Transverse colon (tissue), 4 donors: ENCODE measurements around the gene SMARCC1. TPM values are rescaled to one million over a fixed set of nuclear protein-coding genes. Genes with fewer than 3 reads are reported as not detected.

ENCODE experiments used
- DNase-seq: peaks from one replicate; pipeline ENCODE4 v3.0.0-alpha.2; 2019
- H3K27ac ChIP-seq, 4 donors: fragments of 200-600 bp; sonication (generic); 2 replicates each; pipeline ENCODE4 v1.5.1; 2016 to 2018; ENCODE audit warnings: inconsistent platforms in 4 of 4
- H3K27me3 ChIP-seq: fragments of 200-600 bp; sonication (generic); 2 replicates; pipeline ENCODE4 v1.5.1; 2017; ENCODE audit warnings: inconsistent platforms
- H3K36me3 ChIP-seq, 4 donors: fragments of 200-600 bp; sonication (generic); 2 replicates each; pipeline ENCODE4 v1.5.1; 2017 to 2019; ENCODE audit warnings: inconsistent platforms in 4 of 4
- H3K4me1 ChIP-seq, 4 donors: fragments of 200-600 bp; sonication (generic); 2 replicates each; pipeline ENCODE4 v1.5.1; 2017 to 2020; ENCODE audit warnings: inconsistent platforms in 4 of 4
- H3K4me3 ChIP-seq, 4 donors: fragments of 200-600 bp; sonication (generic); 1 replicate in 1 of 4; 2 replicates in 3 of 4; pipeline versions ENCODE4 v1.5.1 to v1.6.1; 2017 to 2019; ENCODE audit warnings: inconsistent platforms in 4 of 4
- H3K9me3 ChIP-seq, 2 donors: fragments of 200-600 bp; sonication (generic); 2 replicates each; pipeline ENCODE4 v1.5.1; 2017 to 2019; ENCODE audit warnings: inconsistent platforms in 2 of 2
- EP300 ChIP-seq: sonication (generic); formaldehyde crosslinking; IDR thresholded peaks from one replicate; pipeline ENCODE4 v1.6.1; 2017; ENCODE audit warnings: antibody characterized with exemption, low read depth
- POLR2A ChIP-seq: fragments of 450-650 bp; IDR thresholded peaks from one replicate; pipeline ENCODE4 v1.6.1; 2016; ENCODE audit warnings: antibody characterized with exemption, mild to moderate bottlenecking, moderate library complexity
- POLR2AphosphoS5 ChIP-seq, 3 donors: sonication (generic); formaldehyde crosslinking; IDR thresholded peaks; one replicate each; pipeline ENCODE4 v1.6.1; 2016; ENCODE audit warnings: antibody characterized with exemption in 3 of 3
- WGBS, 2 donors: methylation state at CpG; one replicate each; pipeline ENCODE4 v1.1.5; 2018; ENCODE audit warnings: low coverage in 1 of 2; 5-methylcytosine and 5-hydroxymethylcytosine counted together
- in situ Hi-C, 4 donors: fragments of 200-750 bp; cut with MboI; loops; one replicate each; pipeline versions ENCODE4 v1.15.0 to v1.15.1; 2017; ENCODE audit warnings: low sequenced_read_pairs in 3 of 4, low pct_ligation_motif_present in 1 of 4, low pct_unique_long_range_greater_than_20kb in 1 of 4
- intact Hi-C: fragments of 100-400 bp; cut with DNase I; formaldehyde crosslinking; loops from one replicate; pipeline ENCODE4 v1.15.1; 2023; ENCODE audit warnings: low total_unique reads
- total RNA-seq, 4 donors: library from RNA; depleted of rRNA; stranded (reverse); fragments of >200 nt; gene quantifications; one replicate each; pipeline ENCODE4 v1.1.0, GENCODE V29; 2016
- TF ChIP-seq, protein P1 (sequence below), 5 experiments: fragments of 200-600 bp in 3 of 5; fragments of 450-650 bp in 2 of 5; sonication (generic) in 3 of 5; IDR thresholded peaks; 1 replicate in 2 of 5; 2 replicates in 3 of 5; pipeline ENCODE4 v1.5.1; 2016 to 2017; ENCODE audit warnings: antibody characterized with exemption in 5 of 5, inconsistent platforms in 3 of 5, mild to moderate bottlenecking in 2 of 5, moderate library complexity in 1 of 5

SMARCC1 gene
- total RNA-seq, 4 donors from 2014 or later: 21.3 to 70.8 (median 45.0) TPM

DNA sequence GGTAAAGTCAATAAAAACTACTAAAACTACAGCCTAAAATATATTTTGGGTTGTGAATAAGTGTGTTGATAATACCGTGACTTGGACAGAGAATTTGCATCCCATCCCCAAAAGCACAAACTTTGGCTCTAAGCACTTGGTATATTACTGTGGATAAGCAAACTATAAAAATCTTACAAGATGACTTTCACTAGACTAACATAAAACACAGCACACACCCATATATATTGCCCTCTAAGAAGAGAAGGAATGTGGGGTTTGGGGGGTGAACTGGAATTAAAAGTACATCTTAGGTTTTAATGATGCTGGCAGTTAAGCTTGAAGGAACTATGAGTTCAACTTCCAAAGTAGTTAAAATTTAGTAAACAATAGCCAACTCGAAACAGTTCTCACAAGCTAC is 174.4 kb downstream of the SMARCC1 start:
- Histone ChIP-seq H3K27ac (peak overlapping the region in 2 of 4 donors; percentile 2 to 29), H3K4me3 (no peak overlapping the region), H3K36me3 (peaks cover 0 to 12% (median 4%) of the 10 kb centered on the region in 4 donors), H3K4me1 (peaks cover 5 to 50% (median 32%) of the 10 kb centered on the region in 4 donors), H3K27me3 (no peaks in the 10 kb centered on the region), H3K9me3 (no peaks in the 10 kb centered on the region)
- in situ Hi-C loops: no loop called here
- no peak for DNase-seq
- intact Hi-C loops: no loop called here
- 31 to 56% methylated on average over 1 to 2 of the region's 2 CpGs for WGBS, 2 donors
- TF ChIP-seq, protein P1, sequence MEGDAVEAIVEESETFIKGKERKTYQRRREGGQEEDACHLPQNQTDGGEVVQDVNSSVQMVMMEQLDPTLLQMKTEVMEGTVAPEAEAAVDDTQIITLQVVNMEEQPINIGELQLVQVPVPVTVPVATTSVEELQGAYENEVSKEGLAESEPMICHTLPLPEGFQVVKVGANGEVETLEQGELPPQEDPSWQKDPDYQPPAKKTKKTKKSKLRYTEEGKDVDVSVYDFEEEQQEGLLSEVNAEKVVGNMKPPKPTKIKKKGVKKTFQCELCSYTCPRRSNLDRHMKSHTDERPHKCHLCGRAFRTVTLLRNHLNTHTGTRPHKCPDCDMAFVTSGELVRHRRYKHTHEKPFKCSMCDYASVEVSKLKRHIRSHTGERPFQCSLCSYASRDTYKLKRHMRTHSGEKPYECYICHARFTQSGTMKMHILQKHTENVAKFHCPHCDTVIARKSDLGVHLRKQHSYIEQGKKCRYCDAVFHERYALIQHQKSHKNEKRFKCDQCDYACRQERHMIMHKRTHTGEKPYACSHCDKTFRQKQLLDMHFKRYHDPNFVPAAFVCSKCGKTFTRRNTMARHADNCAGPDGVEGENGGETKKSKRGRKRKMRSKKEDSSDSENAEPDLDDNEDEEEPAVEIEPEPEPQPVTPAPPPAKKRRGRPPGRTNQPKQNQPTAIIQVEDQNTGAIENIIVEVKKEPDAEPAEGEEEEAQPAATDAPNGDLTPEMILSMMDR (IDR thresholded peaks at IDR 0.05): no peak
- no peak for TF ChIP-seq POLR2AphosphoS5 (IDR thresholded peaks at IDR 0.05)

DNA sequence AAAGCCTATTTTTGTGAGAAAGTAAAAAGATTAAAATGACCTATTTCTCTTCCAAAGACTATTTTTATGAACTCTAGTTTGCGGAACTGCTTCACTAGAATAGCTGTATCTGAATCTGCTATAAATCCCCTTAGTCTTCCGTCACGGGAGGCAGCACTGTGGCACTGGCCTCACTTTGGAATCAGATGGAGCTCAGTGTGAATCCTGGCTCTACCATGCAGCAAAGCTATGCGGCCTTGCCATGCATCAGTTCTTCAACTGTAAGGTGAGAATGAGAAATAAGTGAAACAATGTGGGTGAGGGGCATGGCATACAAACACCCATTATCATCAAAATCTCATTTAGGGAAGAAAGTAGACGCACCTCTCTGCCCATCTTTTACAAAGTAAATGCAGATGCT is 175.5 kb downstream of the SMARCC1 start:
- Histone ChIP-seq H3K36me3 (peaks cover 0 to 7% (median 3%) of the 10 kb centered on the region in 4 donors), H3K27me3 (no peaks in the 10 kb centered on the region), H3K4me1 (peaks cover 5 to 38% (median 31%) of the 10 kb centered on the region in 4 donors), H3K27ac (no peak overlapping the region), H3K4me3 (no peak overlapping the region), H3K9me3 (no peaks in the 10 kb centered on the region)
- WGBS, 2 donors: 80 to 87% methylated on average over 3 to 5 of the region's 5 CpGs
- in situ Hi-C loops (no loop called here), intact Hi-C loops (no loop called here)
- no peak for DNase-seq
- no peak for TF ChIP-seq POLR2AphosphoS5 (IDR thresholded peaks at IDR 0.05)
- TF ChIP-seq EP300: no peak
- no peak for TF ChIP-seq POLR2A
- TF ChIP-seq, protein P1 (IDR thresholded peaks at IDR 0.05): no peak

DNA sequence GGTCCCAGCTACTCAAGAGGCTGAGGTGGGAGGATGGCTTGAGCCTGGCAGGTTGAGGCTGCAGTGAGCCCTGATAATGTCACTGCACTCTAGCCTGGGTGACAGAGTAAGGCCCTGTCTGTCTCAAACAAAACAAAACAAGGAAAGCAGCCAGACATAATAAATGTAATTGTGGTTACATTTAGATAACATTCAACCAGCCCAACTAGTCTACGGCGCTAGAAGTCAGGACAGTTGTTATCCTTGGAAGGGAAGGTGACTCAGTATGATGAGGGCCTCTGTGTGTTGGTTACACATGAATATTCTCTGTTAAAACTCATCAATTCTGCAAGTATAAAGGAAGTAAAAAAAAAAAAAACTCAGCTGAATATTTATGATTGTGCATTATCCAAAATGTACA is 176.0 kb downstream of the SMARCC1 start:
- Histone ChIP-seq H3K4me1 (peaks cover 5 to 38% (median 31%) of the 10 kb centered on the region in 4 donors), H3K36me3 (peaks cover 0 to 7% (median 3%) of the 10 kb centered on the region in 4 donors), H3K9me3 (no peaks in the 10 kb centered on the region), H3K27ac (no peak overlapping the region), H3K27me3 (no peaks in the 10 kb centered on the region), H3K4me3 (no peak overlapping the region)
- 16 to 38% methylated on average over 2 of the region's 2 CpGs for whole genome bisulfite sequencing, 2 donors
- no peak for DNase-seq
- in situ Hi-C loops: no loop called here
- intact Hi-C loops: no loop called here
- no peak for TF ChIP-seq POLR2AphosphoS5 (IDR thresholded peaks at IDR 0.05)
- TF ChIP-seq, protein P1 (IDR thresholded peaks at IDR 0.05): no peak

DNA sequence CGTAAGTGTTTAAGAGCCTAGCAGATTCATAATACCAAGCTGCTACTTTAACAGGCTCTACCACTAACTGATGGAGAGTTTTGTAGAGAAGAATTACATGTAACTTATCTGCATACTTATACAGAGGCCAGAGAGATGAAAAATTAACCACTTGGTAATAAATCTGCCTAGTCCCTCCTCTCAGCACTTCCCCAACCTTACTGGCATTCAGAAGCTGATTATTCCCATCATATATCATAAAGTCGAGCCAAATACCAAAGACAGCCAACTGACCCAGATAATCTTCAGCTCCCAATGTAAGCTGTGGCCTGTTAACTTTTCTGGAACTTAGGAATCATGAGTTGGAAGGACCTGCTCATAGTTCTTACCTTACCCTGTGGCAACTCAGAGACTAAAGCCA is 177.5 kb downstream of the SMARCC1 start:
- no peak for DNase-seq
- H3K4me3 ChIP-seq: no peak overlapping the region
- H3K9me3 ChIP-seq: no peaks in the 10 kb centered on the region
- no peak for TF ChIP-seq POLR2AphosphoS5 (IDR thresholded peaks at IDR 0.05)
- TF ChIP-seq, protein P1 (IDR thresholded peaks at IDR 0.05): no peak
- no peak for TF ChIP-seq EP300
- TF ChIP-seq POLR2A: no peak
- no peaks in the 10 kb centered on the region for H3K27me3 ChIP-seq
- H3K27ac ChIP-seq: no peak overlapping the region
- 60 to 86% methylated on average over 1 to 2 of the region's 2 CpGs for WGBS, 2 donors
- intact Hi-C loops: no loop called here
- H3K36me3 ChIP-seq: no peaks in the 10 kb centered on the region
- in situ Hi-C loops: no loop called here
- H3K4me1 ChIP-seq: peaks cover 5 to 38% (median 31%) of the 10 kb centered on the region in 4 donors
